AG04450 (cell line): Measurements from ENCODE around the gene CAMSAP1. TPM values are rescaled to one million over a fixed set of nuclear protein-coding genes. Genes with fewer than 3 reads are reported as not detected.

Experiments
- CTCF ChIA-PET: fragments of 300-600, 350-600 bp; formaldehyde crosslinking; extraction: SDS; loops from one replicate; lab custom pipeline; 2022; ENCODE audit warnings: antibody characterized with exemption, inconsistent platforms; lab: Charles Lee
- POLR2A ChIA-PET: fragments of 350-600 bp; formaldehyde crosslinking; extraction: SDS; loops from one replicate; lab custom pipeline; 2021; ENCODE audit warnings: antibody characterized with exemption, inconsistent platforms; lab: Yijun Ruan, JAX
- DNase-seq: peaks from one replicate; pipeline ENCODE4 v3.0.0-alpha.2; 2011; ENCODE audit warnings: low read depth, low spot score
- H3K27ac ChIP-seq: one replicate; pipeline ENCODE4 v1.5.1; 2012; ENCODE audit warnings: low read depth, low read length, control low read depth
- H3K27me3 ChIP-seq: one replicate; pipeline ENCODE4 v1.6.0; 2012; ENCODE audit warnings: low read length; ENCODE audit not compliant: control insufficient read depth, insufficient read depth
- H3K4me3 ChIP-seq: 2 replicates; pipeline ENCODE4 v1.5.1; 2011; ENCODE audit warnings: mild to moderate bottlenecking, low read depth, low read length, control low read depth
- H3K9me3 ChIP-seq: 2 replicates; pipeline ENCODE4 v1.5.1; 2012; ENCODE audit warnings: low read length; ENCODE audit not compliant: control insufficient read depth, insufficient read depth
- CTCF ChIP-seq: IDR thresholded peaks from 2 replicates; pipeline ENCODE4 v1.5.1; 2011; ENCODE audit warnings: low read depth, low read length, control low read depth, inconsistent platforms
- polyA plus RNA-seq: library from polyadenylated mRNA; depleted of rRNA; stranded (reverse); fragments of >200 nt; gene quantifications from 2 replicates; pipeline ENCODE4 v1.2.3, GENCODE V29; 2011

CAMSAP1 gene
- polyA plus RNA-seq, 1 experiment, result 7.8 TPM

GRCh38 chr9:135937521-135938489 lies 30.5 kb upstream of the CAMSAP1 start:
- POLR2A ChIA-PET, result no interaction called here

GRCh38 chr9:135933114-135933513 lies 25.8 kb upstream of the CAMSAP1 start:
- TF ChIP-seq CTCF, result no peak
- DNase-seq, result no peak
- Histone ChIP-seq H3K9me3 (peaks cover 3% of the 10 kb centered on the region; the same call in 1 of the 2 replicates), H3K27me3 (no peaks in the 10 kb centered on the region), H3K4me3 (no peak overlapping the region), H3K27ac (no peak overlapping the region)
- ChIA-PET CTCF (no interaction called here), POLR2A (no interaction called here)

More at GRCh38 chr9:135937521-135938489, 30.5 kb upstream of the CAMSAP1 start:
- CTCF ChIA-PET, result no interaction called here
- DNase-seq, result no peak
- Histone ChIP-seq H3K27me3 (no peaks in the 10 kb centered on the region), H3K9me3 (peaks cover 5% of the 10 kb centered on the region; the same call in 1 of the 2 replicates), H3K4me3 (no peak overlapping the region), H3K27ac (no peak overlapping the region)
- no peak for TF ChIP-seq CTCF

GRCh38 chr9:135932656-135933055 lies 25.3 kb upstream of the CAMSAP1 start:
- no peak for TF ChIP-seq CTCF
- CTCF ChIA-PET, result no interaction called here
- POLR2A ChIA-PET, result no interaction called here

GRCh38 chr9:135931349-135931820 lies 24.0 kb upstream of the CAMSAP1 start:
- Histone ChIP-seq H3K9me3 (no peaks in the 10 kb centered on the region; the same call in 1 of the 2 replicates), H3K27me3 (no peaks in the 10 kb centered on the region), H3K4me3 (no peak overlapping the region), H3K27ac (no peak overlapping the region)
- POLR2A ChIA-PET, result no interaction called here
- CTCF ChIA-PET, result no interaction called here
- TF ChIP-seq CTCF, result no peak
- DNase-seq, result no peak

More at GRCh38 chr9:135932656-135933055, 25.3 kb upstream of the CAMSAP1 start:
- no peaks in the 10 kb centered on the region for H3K27me3 ChIP-seq
- no peaks in the 10 kb centered on the region; the same call in 1 of the 2 replicates for H3K9me3 ChIP-seq
- no peak for DNase-seq
- no peak overlapping the region for H3K4me3 ChIP-seq
- H3K27ac ChIP-seq, result no peak overlapping the region
